Ovary (tissue), 9 donors: ENCODE results near the gene CLIC1. TPM values are rescaled to one million over a fixed set of nuclear protein-coding genes. Genes with fewer than 3 reads are reported as not detected.

Experiments
- DNase-seq, 5 donors: peaks; one replicate each; pipeline ENCODE4 v3.0.0-alpha.2; 2019 to 2020
- H3K27ac ChIP-seq, 2 donors: fragments of 200-600 bp; one replicate each; pipeline versions ENCODE4 v1.5.1 to v1.8.0; 2019 to 2022
- H3K27me3 ChIP-seq: fragments of 200-600 bp; one replicate; pipeline ENCODE4 v1.8.0; 2022
- H3K36me3 ChIP-seq: fragments of 200-600 bp; sonication (generic); one replicate; pipeline ENCODE4 v1.5.1; 2019
- H3K4me1 ChIP-seq: one replicate; pipeline ENCODE4 v1.8.1; 2013; ENCODE audit warnings: mild to moderate bottlenecking, moderate library complexity; ENCODE audit not compliant: insufficient read depth
- H3K4me3 ChIP-seq: fragments of 200-600 bp; sonication (generic); one replicate; pipeline ENCODE4 v1.5.1; 2017
- H3K9me3 ChIP-seq, 2 donors: fragments of 200-600 bp in 1 of 2; sonication (generic) in 1 of 2; one replicate each; pipeline versions ENCODE4 v1.5.1 to v1.8.1; 2013 to 2019; ENCODE audit warnings: mild to moderate bottlenecking in 1 of 2, moderate library complexity in 1 of 2
- CTCF ChIP-seq, 3 donors: fragments of 450-650 bp in 2 of 3; fragments of 200-600 bp in 1 of 3; IDR thresholded peaks; one replicate each; pipeline versions ENCODE4 v1.5.1 to v1.8.0; 2016 to 2022; ENCODE audit warnings: antibody characterized with exemption in 3 of 3, mild to moderate bottlenecking in 1 of 3
- EP300 ChIP-seq: sonication (generic); formaldehyde crosslinking; IDR thresholded peaks from one replicate; pipeline ENCODE4 v1.6.1; 2017; ENCODE audit warnings: antibody characterized with exemption
- POLR2A ChIP-seq: fragments of 450-650 bp; IDR thresholded peaks from one replicate; pipeline ENCODE4 v1.6.1; 2017; ENCODE audit warnings: antibody characterized with exemption, mild to moderate bottlenecking, moderate library complexity
- WGBS, 3 donors: extraction: QIAGEN DNeasy Blood & Tissue Kit in 1 of 3; methylation state at CpG; one replicate each; pipeline versions ENCODE4 v1.1.5 to v1.1.7; 2013 to 2017; 5-methylcytosine and 5-hydroxymethylcytosine counted together
- intact Hi-C, 4 donors: fragments of 100-400 bp; cut with DNase I; formaldehyde crosslinking; loops; one replicate each; pipeline versions ENCODE4 v1.11.0 to v1.15.1; 2022 to 2023
- polyA plus RNA-seq, 2 donors: library from polyadenylated mRNA; stranded (reverse); fragments of 200-250 nt in 1 of 2; fragments of 350-450 nt in 1 of 2; fragmentation: Illumina TruSeq in 1 of 2; extraction: RNeasy Lipid Tissue Mini Kit (QIAGEN cat#74804) in 1 of 2; gene quantifications; one replicate each; pipeline ENCODE4 v1.2.3, GENCODE V29; 2013 to 2014
- total RNA-seq, 7 donors: library from RNA; depleted of rRNA in 2 of 7; stranded (reverse); fragments of >200 nt in 2 of 7; fragmentation: NEBNext Ultra II Directional in 3 of 7; extraction: Animal tissue kit (Norgen Biotek cat#: 25700) in 3 of 7; gene quantifications; one replicate each; pipeline versions ENCODE4 v1.1.0 to v1.2.4, GENCODE V29; 2016 to 2023
- donor health status: DM: no; HTN: no; CAD: no; lungs with moderate emphysema.
- donor health status: DM: no; HTN: no; CAD: no.
- donor health status: Bipolar disorder and iron deficiency.
- donor health status: DM: yes; HTN: yes; CAD: no.
- donor health status: DM: no; HTN: no; CAD: no.
- donor health status: DM: yes; HTN: yes; CAD: no.

CLIC1 gene
- total and polyA plus RNA-seq, 9 donors: 128 to 473 (median 185) TPM

- Histone ChIP-seq H3K36me3 (no peaks in the 10 kb centered on the region), H3K4me1 (peaks cover 3% of the 10 kb centered on the region), H3K27ac (no peak overlapping the region), H3K27me3 (no peaks in the 10 kb centered on the region), H3K4me3 (no peak overlapping the region), H3K9me3 (no peaks in the 10 kb centered on the region)
- 62 to 72% (median 66%) methylated on average over 8 of the region's 8 CpGs for WGBS, 3 donors
- intact Hi-C loops: no loop called here
- TF ChIP-seq POLR2A (no peak), CTCF (IDR thresholded peaks at IDR 0.05) (no peak), EP300 (no peak)
- no peak for DNase-seq
Measured at GRCh38 chr6:31762878-31763618, 26.7 kb upstream of the CLIC1 start.

GRCh38 chr6:31762356-31762755, 26.0 kb upstream of the CLIC1 start, which contains the start of gene SAPCD1:
SAPCD1 (plus strand) TSS chr6:31762656; CDS start chr6:31763055, 399 bp downstream.
- no peak within 1 kb of the TSS for H3K27ac ChIP-seq
- no peak within 1 kb of the TSS for H3K4me3 ChIP-seq
- no peaks in the 10 kb centered on the region for H3K36me3 ChIP-seq
- DNase-seq: no peak
- intact Hi-C loops: no loop called here
- peaks cover 3% of the 10 kb centered on the region for H3K4me1 ChIP-seq
- no peak for TF ChIP-seq POLR2A
- no peak for TF ChIP-seq CTCF (IDR thresholded peaks at IDR 0.05)
- no peak for TF ChIP-seq EP300
- 51 to 63% (median 55%) methylated on average over 4 of the region's 4 CpGs for WGBS, 3 donors
- no peaks in the 10 kb centered on the region for H3K9me3 ChIP-seq
- no peaks in the 10 kb centered on the region for H3K27me3 ChIP-seq

- Histone ChIP-seq H3K36me3 (no peaks in the 10 kb centered on the region), H3K9me3 (no peaks in the 10 kb centered on the region), H3K27ac (no peak overlapping the region), H3K4me1 (peaks cover 2% of the 10 kb centered on the region), H3K4me3 (no peak overlapping the region), H3K27me3 (no peaks in the 10 kb centered on the region)
- no peak for DNase-seq
- TF ChIP-seq EP300 (no peak), CTCF (IDR thresholded peaks at IDR 0.05) (no peak), POLR2A (no peak)
- WGBS, 3 donors: 95% methylated on average over 8 of the region's 8 CpGs
- intact Hi-C loops: no loop called here
Measured at GRCh38 chr6:31761343-31761742, 25.0 kb upstream of the CLIC1 start.

- TF ChIP-seq EP300 (no peak), CTCF (IDR thresholded peaks at IDR 0.05) (no peak), POLR2A (no peak)
- Histone ChIP-seq H3K36me3 (no peaks in the 10 kb centered on the region), H3K27me3 (no peaks in the 10 kb centered on the region), H3K9me3 (no peaks in the 10 kb centered on the region), H3K27ac (no peak overlapping the region), H3K4me3 (no peak overlapping the region), H3K4me1 (no peaks in the 10 kb centered on the region)
- no peak for DNase-seq
- WGBS, 3 donors: 88 to 96% (median 91%) methylated on average over 5 of the region's 5 CpGs
- intact Hi-C loops: no loop called here
Measured at GRCh38 chr6:31760790-31761189, 24.5 kb upstream of the CLIC1 start.
